GM21423 (cell line): ENCODE data around the gene MXI1.
"Not testable (repeated sequence)": the region's sequence is repeated elsewhere in the genome, so short reads cannot be mapped to it uniquely, and the experiment has no call there.

Experiments used
- ATAC-seq: cut with Tn5 transposase; IDR thresholded peaks from one replicate; pipeline ENCODE4 v1.9.1; 2021; ENCODE audit warnings: mild to moderate bottlenecking, moderate library complexity; ENCODE audit not compliant: unreplicated experiment

MXI1 gene

GRCh38 chr10:110311357-110311949 is 104.0 kb downstream of the MXI1 start:
- peak; percentile 63 for ATAC-seq

GRCh38 chr10:110312206-110312605 is 104.8 kb downstream of the MXI1 start:
- no peak for ATAC-seq

GRCh38 chr10:110313674-110314073 is 106.3 kb downstream of the MXI1 start:
- no peak for ATAC-seq

- no peak for ATAC-seq
Observed at GRCh38 chr10:110317866-110318850, 110.8 kb downstream of the MXI1 start.

GRCh38 chr10:110321869-110322620 is 114.6 kb downstream of the MXI1 start:
- ATAC-seq = no peak

- no peak for ATAC-seq
Observed at GRCh38 chr10:110323503-110323902, 116.1 kb downstream of the MXI1 start.

- ATAC-seq = peak; percentile 41
Observed at GRCh38 chr10:110324201-110324804, 116.9 kb downstream of the MXI1 start.

- ATAC-seq = peak; percentile 52
Observed at GRCh38 chr10:110324805-110325280, 117.4 kb downstream of the MXI1 start.

- no peak for ATAC-seq
Observed at GRCh38 chr10:110326351-110327032, 119.1 kb downstream of the MXI1 start.

GRCh38 chr10:110327262-110327914 is 120.0 kb downstream of the MXI1 start:
- ATAC-seq = no peak

GRCh38 chr10:110330675-110331074 is 123.3 kb downstream of the MXI1 start:
- no peak for ATAC-seq

GRCh38 chr10:110331226-110331795 is 123.9 kb downstream of the MXI1 start:
- not testable (repeated sequence) for ATAC-seq

GRCh38 chr10:110334061-110334656 is 126.8 kb downstream of the MXI1 start:
- no peak for ATAC-seq

GRCh38 chr10:110335314-110336064 is 128.1 kb downstream of the MXI1 start:
- ATAC-seq = no peak

- no peak for ATAC-seq
Observed at GRCh38 chr10:110336111-110336721, 128.8 kb downstream of the MXI1 start.
